NCI-H1105 (cell line): ENCODE results near the gene DNMBP.
"Not testable (repeated sequence)": the region's sequence is repeated elsewhere in the genome, so short reads cannot be mapped to it uniquely, and the experiment has no call there.

Experiments used
- DNase-seq: peaks from one replicate; lab custom pipeline; 2025; lab: John Stamatoyannopoulos, UW

Gene DNMBP

GRCh38 chr10:100020142-100020885 lies 10.6 kb upstream of the DNMBP start:
- peak; percentile 9 for DNase-seq

GRCh38 chr10:100019787-100020141 lies 10.0 kb upstream of the DNMBP start:
- DNase-seq: no peak

- no peak for DNase-seq
These were observed 4.5 kb upstream of the DNMBP start for GRCh38 chr10:100014071-100014762.

GRCh38 chr10:100013621-100014020 lies 3.9 kb upstream of the DNMBP start:
- no peak for DNase-seq

- not testable (repeated sequence) for DNase-seq
These were observed 2.2 kb upstream of the DNMBP start for GRCh38 chr10:100011906-100012305.

- DNase-seq: no peak
These were observed 409 bp downstream of the DNMBP start for GRCh38 chr10:100009283-100009792.

GRCh38 chr10:100008708-100009282 lies 952 bp downstream of the DNMBP start:
- no peak for DNase-seq

GRCh38 chr10:100008142-100008522 lies 1.6 kb downstream of the DNMBP start:
- DNase-seq: no peak

GRCh38 chr10:100007231-100008141 lies 2.3 kb downstream of the DNMBP start:
- no peak for DNase-seq

- DNase-seq: no peak
These were observed 3.4 kb downstream of the DNMBP start for GRCh38 chr10:100006243-100006886.

- DNase-seq: no peak
These were observed 4.8 kb downstream of the DNMBP start for GRCh38 chr10:100004805-100005510.

GRCh38 chr10:100000109-100000644 lies 9.6 kb downstream of the DNMBP start:
- DNase-seq: no peak

GRCh38 chr10:99999319-100000108 lies 10.2 kb downstream of the DNMBP start:
- no peak for DNase-seq

GRCh38 chr10:99998889-99999288 lies 10.9 kb downstream of the DNMBP start:
- no peak for DNase-seq

- no peak for DNase-seq
These were observed 12.8 kb downstream of the DNMBP start for GRCh38 chr10:99996671-99997648.

- no peak for DNase-seq
These were observed 14.0 kb downstream of the DNMBP start for GRCh38 chr10:99995713-99996112.

- DNase-seq: no peak
These were observed 14.5 kb downstream of the DNMBP start for GRCh38 chr10:99995269-99995668.

GRCh38 chr10:99994801-99995200 lies 14.9 kb downstream of the DNMBP start:
- no peak for DNase-seq
